Muscle layer of duodenum (tissue), 2 donors: ENCODE results near the gene ELK4.

Source experiments
- H3K27ac ChIP-seq: one replicate; pipeline ENCODE4 v1.7.0; 2013; ENCODE audit warnings: mild to moderate bottlenecking, low read length
- H3K27me3 ChIP-seq: one replicate; pipeline ENCODE4 v1.7.0; 2013; ENCODE audit warnings: low read depth, mild to moderate bottlenecking, control low read depth, low read length
- H3K36me3 ChIP-seq, 2 donors: one replicate each; pipeline ENCODE4 v1.7.0; 2013; ENCODE audit warnings: low read length in 2 of 2, control low read depth in 1 of 2, mild to moderate bottlenecking in 1 of 2; ENCODE audit not compliant: insufficient read depth in 2 of 2, control insufficient read depth in 1 of 2
- H3K4me1 ChIP-seq, 2 donors: one replicate each; pipeline ENCODE4 v1.7.0; 2013; ENCODE audit warnings: low read length in 2 of 2, mild to moderate bottlenecking in 2 of 2, control low read depth in 1 of 2, moderate library complexity in 1 of 2; ENCODE audit not compliant: insufficient read depth in 2 of 2, control insufficient read depth in 1 of 2
- H3K4me3 ChIP-seq, 2 donors: one replicate each; pipeline ENCODE4 v1.7.0; 2013; ENCODE audit warnings: low read length in 2 of 2, low read depth in 1 of 2, mild to moderate bottlenecking in 1 of 2
- H3K9me3 ChIP-seq, 2 donors: one replicate each; pipeline ENCODE4 v1.7.0; 2013; ENCODE audit warnings: low read length in 2 of 2, control low read depth in 1 of 2, mild to moderate bottlenecking in 1 of 2; ENCODE audit not compliant: control insufficient read depth in 1 of 2
- donor health status: healthy.

The ELK4 gene

DNA sequence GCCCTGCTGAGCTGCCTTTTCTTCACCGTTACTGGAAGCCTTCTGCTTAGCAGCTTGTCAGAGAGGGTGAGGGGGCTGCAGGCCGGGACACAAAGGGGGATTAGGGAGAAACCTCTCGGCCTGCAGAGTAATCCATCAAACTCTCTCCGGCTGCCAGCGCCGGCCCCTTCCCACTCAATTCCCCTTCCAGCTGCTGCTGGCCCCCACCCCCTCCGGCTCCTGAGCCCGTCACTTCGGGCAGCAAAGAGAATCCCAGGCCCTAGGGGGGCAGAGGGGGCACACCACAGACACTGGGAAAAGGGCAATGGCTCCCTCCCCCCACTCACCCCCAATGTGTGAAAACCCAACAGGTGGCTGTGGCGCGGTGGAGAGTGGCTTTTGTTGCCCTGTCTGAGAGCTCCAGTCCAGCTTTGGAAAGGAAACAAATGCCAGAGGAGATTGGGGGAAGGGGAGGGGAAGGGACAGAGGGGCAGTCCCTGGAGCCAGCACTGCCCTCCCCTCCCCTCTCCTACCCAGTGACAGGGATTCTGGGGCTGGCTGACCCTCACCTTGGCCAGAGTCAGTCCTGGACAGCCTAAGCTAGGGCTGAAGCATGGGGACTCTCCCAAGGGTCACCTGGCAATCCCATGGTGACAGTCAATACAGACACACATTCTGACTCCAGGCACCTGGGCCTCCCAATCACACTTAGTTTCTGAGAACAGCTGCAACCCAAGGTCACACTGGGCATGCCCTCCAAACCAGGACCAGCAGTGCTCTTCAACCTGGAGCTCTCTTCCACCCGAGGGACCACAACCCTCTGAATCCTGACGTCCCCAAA lies 39.0 kb upstream of the ELK4 start:
- Histone ChIP-seq H3K36me3 (no peaks in the 10 kb centered on the region), H3K27me3 (no peaks in the 10 kb centered on the region), H3K9me3 (no peaks in the 10 kb centered on the region), H3K27ac (no peak overlapping the region), H3K4me3 (no peak overlapping the region), H3K4me1 (peaks cover 0 to 14% of the 10 kb centered on the region in 2 donors)

DNA sequence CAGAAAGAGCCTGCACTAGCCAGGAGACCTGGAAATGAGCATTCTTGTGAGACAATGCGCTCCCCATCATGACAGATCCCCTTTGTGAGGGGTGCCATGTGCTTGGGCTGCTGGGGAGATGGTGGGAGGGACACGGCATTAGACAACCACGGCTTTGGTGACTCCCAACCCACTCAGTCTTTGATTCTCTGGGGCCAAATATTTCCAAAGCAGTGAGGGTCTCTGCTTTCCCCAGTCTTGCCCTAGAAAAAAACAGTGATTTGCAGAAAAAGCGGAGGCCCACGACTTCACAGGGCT lies 38.3 kb upstream of the ELK4 start:
- Histone ChIP-seq H3K4me3 (no peak overlapping the region), H3K4me1 (peaks cover 7 to 14% of the 10 kb centered on the region in 2 donors), H3K36me3 (no peaks in the 10 kb centered on the region), H3K9me3 (no peaks in the 10 kb centered on the region), H3K27me3 (no peaks in the 10 kb centered on the region), H3K27ac (no peak overlapping the region)

DNA sequence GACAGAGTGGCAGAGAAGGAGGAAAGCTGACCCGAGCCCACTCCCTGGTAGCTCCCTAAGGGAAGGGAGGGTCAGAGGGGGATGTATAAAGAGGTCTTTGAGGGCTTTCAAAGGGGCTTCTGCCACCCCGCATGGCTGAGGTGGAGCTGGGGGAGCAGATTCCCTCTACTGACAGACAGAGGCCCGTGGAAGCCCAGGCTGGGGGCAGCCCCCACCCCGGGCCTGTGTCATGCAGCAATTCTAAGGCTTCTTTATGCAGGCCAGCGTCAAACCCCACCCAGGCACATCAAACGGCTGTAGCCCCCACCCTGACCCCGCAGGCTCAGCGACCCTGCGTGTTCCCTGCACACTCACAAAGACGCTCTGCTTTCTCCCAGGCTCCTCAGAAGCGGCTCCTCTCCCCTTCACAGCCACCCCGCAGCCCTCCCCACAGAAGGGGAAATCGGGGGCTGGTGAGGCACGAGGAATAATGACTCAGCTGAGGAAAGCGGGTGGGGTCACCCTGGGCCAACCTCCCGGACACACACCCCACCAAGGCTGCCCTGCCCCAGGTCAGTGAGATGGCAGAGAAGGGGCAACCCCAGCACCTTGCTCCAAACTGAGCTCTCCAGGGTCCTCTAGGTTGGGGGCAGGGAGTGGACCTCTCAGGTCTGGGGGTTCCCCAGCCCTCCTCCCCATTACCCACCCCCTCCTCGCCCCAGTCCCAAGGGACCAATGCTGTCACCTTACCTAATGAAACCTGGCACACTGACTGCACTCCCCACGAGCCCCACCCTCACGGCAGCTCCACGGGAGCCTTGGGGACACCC lies 37.7 kb upstream of the ELK4 start:
- Histone ChIP-seq H3K36me3 (no peaks in the 10 kb centered on the region), H3K9me3 (no peaks in the 10 kb centered on the region), H3K4me3 (no peak overlapping the region), H3K27me3 (no peaks in the 10 kb centered on the region), H3K27ac (no peak overlapping the region), H3K4me1 (peaks cover 8 to 14% of the 10 kb centered on the region in 2 donors)

DNA sequence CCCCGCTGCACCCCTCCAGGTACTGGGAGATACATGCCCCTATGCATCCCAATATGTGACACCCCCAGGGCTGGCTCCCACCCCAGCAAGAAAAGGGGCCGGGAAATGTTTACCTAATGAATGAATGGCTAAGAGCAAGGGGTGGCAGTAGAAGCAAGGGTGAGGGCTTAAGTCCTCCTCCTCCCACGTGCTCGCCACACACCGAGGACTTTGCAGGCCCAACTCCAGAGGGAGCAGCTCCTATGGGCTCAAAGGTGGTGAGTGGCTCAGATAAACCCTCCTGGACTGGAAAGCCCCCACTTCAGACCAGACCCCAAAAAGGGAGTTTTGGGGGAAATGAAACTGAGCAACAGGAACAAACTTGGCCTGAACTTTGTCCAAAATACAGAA lies 37.1 kb upstream of the ELK4 start:
- H3K4me1 ChIP-seq = peaks cover 8 to 14% of the 10 kb centered on the region in 2 donors
- no peaks in the 10 kb centered on the region for H3K27me3 ChIP-seq
- H3K36me3 ChIP-seq = no peaks in the 10 kb centered on the region
- H3K27ac ChIP-seq = no peak overlapping the region
- no peak overlapping the region for H3K4me3 ChIP-seq
- H3K9me3 ChIP-seq = no peaks in the 10 kb centered on the region

DNA sequence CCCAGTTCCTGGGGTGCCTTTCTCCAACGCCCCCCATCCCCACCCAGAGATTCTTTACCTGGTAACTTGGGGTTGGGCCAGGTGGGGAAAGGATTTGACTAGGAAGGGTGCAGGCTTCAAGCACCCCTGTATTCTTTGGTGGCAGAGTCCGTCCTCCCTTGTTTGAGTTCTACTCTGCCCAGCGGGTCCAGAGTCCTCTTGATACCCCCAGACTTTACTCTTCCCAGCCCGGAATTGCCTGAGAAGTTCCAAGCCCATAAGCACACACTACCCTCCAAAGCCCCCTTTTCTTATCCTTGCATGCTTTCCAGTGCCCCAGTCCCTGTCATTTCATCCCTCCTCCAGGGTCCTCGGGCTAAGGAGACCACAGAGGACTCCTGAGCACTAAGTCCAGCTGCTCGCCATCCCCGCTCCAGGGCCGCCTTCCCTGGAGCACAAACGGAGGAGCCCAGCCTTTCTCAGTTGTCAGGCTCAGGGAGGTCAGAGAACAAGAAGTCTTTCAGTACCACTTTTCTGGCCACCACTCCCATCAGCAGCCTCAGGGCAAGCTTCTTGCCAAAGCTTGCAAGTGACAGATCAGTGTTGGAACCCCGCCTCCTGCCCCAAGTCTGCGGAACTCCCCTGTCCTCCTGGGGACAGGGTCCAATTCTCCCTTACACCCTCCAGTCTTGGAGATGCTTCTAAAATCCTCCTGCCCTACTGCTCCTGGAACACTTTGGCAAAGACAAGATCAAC lies 36.3 kb upstream of the ELK4 start:
- Histone ChIP-seq H3K9me3 (no peaks in the 10 kb centered on the region), H3K36me3 (no peaks in the 10 kb centered on the region), H3K27ac (no peak overlapping the region), H3K4me3 (no peak overlapping the region), H3K4me1 (peaks cover 8 to 14% of the 10 kb centered on the region in 2 donors), H3K27me3 (no peaks in the 10 kb centered on the region)

- Histone ChIP-seq H3K4me3 (no peak overlapping the region), H3K36me3 (no peaks in the 10 kb centered on the region), H3K9me3 (no peaks in the 10 kb centered on the region), H3K27me3 (no peaks in the 10 kb centered on the region), H3K4me1 (peaks cover 8 to 14% of the 10 kb centered on the region in 2 donors), H3K27ac (peak overlapping the region; percentile 39)
These were observed 34.8 kb upstream of the ELK4 start for GRCh38 chr1:205666372-205667166.

GRCh38 chr1:205665201-205666045 lies 33.6 kb upstream of the ELK4 start:
- H3K27ac ChIP-seq = no peak overlapping the region
- H3K36me3 ChIP-seq = no peaks in the 10 kb centered on the region
- no peak overlapping the region for H3K4me3 ChIP-seq
- H3K4me1 ChIP-seq = peaks cover 8 to 14% of the 10 kb centered on the region in 2 donors
- H3K9me3 ChIP-seq = no peaks in the 10 kb centered on the region
- no peaks in the 10 kb centered on the region for H3K27me3 ChIP-seq

- Histone ChIP-seq H3K36me3 (no peaks in the 10 kb centered on the region), H3K9me3 (no peaks in the 10 kb centered on the region), H3K4me3 (no peak overlapping the region), H3K27ac (peak overlapping the region; percentile 16), H3K4me1 (peaks cover 8 to 14% of the 10 kb centered on the region in 2 donors), H3K27me3 (no peaks in the 10 kb centered on the region)
These were observed 32.7 kb upstream of the ELK4 start for GRCh38 chr1:205664399-205665017.

GRCh38 chr1:205663286-205663936 lies 31.6 kb upstream of the ELK4 start:
- H3K36me3 ChIP-seq = no peaks in the 10 kb centered on the region
- H3K27ac ChIP-seq = no peak overlapping the region
- H3K4me1 ChIP-seq = peaks cover 8 to 14% of the 10 kb centered on the region in 2 donors
- no peak overlapping the region for H3K4me3 ChIP-seq
- no peaks in the 10 kb centered on the region for H3K9me3 ChIP-seq
- no peaks in the 10 kb centered on the region for H3K27me3 ChIP-seq
